Measurements from ENCODE around the gene PREP. TPM values are rescaled to one million over a fixed set of nuclear protein-coding genes. Genes with fewer than 3 reads are reported as not detected.
"Not testable (repeated sequence)": the region's sequence is repeated elsewhere in the genome, so short reads cannot be mapped to it uniquely, and the experiment has no call there.

The PREP gene
- total RNA-seq, 1 donor from 2014 or later: 18.0 TPM

- no peak for DNase-seq (ENCODE audit: low read depth)
- TF ChIP-seq, protein P1, sequence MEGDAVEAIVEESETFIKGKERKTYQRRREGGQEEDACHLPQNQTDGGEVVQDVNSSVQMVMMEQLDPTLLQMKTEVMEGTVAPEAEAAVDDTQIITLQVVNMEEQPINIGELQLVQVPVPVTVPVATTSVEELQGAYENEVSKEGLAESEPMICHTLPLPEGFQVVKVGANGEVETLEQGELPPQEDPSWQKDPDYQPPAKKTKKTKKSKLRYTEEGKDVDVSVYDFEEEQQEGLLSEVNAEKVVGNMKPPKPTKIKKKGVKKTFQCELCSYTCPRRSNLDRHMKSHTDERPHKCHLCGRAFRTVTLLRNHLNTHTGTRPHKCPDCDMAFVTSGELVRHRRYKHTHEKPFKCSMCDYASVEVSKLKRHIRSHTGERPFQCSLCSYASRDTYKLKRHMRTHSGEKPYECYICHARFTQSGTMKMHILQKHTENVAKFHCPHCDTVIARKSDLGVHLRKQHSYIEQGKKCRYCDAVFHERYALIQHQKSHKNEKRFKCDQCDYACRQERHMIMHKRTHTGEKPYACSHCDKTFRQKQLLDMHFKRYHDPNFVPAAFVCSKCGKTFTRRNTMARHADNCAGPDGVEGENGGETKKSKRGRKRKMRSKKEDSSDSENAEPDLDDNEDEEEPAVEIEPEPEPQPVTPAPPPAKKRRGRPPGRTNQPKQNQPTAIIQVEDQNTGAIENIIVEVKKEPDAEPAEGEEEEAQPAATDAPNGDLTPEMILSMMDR (IDR thresholded peaks at IDR 0.05; ENCODE audit: insufficient read depth, low read length, poor library complexity, severe bottlenecking): no peak
These were observed 54.0 kb downstream of the PREP start for GRCh38 chr6:105348897-105349296.

GRCh38 chr6:105346052-105346451, 56.8 kb downstream of the PREP start:
- no peaks in the 10 kb centered on the region for H3K36me3 ChIP-seq (ENCODE audit: control insufficient read depth, insufficient read depth, low read length)
- no peak overlapping the region for H3K4me3 ChIP-seq (ENCODE audit: low read depth, low read length)
- H3K27me3 ChIP-seq (ENCODE audit: control insufficient read depth, insufficient read depth, low read length): no peaks in the 10 kb centered on the region
- peak; percentile 52 for DNase-seq (ENCODE audit: low read depth)
- TF ChIP-seq, protein P1 (IDR thresholded peaks at IDR 0.05; ENCODE audit: insufficient read depth, low read length, poor library complexity, severe bottlenecking): no peak

More at GRCh38 chr6:105348897-105349296, 54.0 kb downstream of the PREP start:
- no peak overlapping the region for H3K4me3 ChIP-seq (ENCODE audit: low read depth, low read length)
- H3K36me3 ChIP-seq (ENCODE audit: control insufficient read depth, insufficient read depth, low read length): no peaks in the 10 kb centered on the region
- no peaks in the 10 kb centered on the region for H3K27me3 ChIP-seq (ENCODE audit: control insufficient read depth, insufficient read depth, low read length)

DNA sequence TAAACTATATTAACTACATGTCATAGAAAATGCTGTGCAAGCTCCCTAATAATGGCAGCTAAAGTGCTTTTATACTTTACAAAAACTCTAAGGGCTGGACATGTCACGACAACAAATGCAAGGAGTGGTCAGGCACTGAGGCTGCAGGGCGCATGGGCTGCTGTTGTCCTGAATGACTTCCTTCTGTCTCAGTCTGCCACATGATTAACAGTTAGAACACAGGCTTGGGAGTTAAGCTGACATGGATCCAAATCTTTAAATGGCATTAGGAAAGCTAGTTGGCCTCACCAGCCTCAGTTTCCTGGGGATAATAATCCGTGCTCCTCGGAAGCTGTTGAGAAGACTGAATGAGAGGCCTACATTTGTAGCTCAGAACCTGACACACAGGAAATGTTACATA, 57.4 kb downstream of the PREP start:
- no peak overlapping the region for H3K4me3 ChIP-seq (ENCODE audit: low read depth, low read length)
- DNase-seq (ENCODE audit: low read depth): no peak
- H3K36me3 ChIP-seq (ENCODE audit: control insufficient read depth, insufficient read depth, low read length): no peaks in the 10 kb centered on the region
- TF ChIP-seq, protein P1 (IDR thresholded peaks at IDR 0.05; ENCODE audit: insufficient read depth, low read length, poor library complexity, severe bottlenecking): no peak
- no peaks in the 10 kb centered on the region for H3K27me3 ChIP-seq (ENCODE audit: control insufficient read depth, insufficient read depth, low read length)

- TF ChIP-seq, protein P1 (IDR thresholded peaks at IDR 0.05; ENCODE audit: insufficient read depth, low read length, poor library complexity, severe bottlenecking): no peak
- H3K4me3 ChIP-seq (ENCODE audit: low read depth, low read length): no peak overlapping the region
- no peaks in the 10 kb centered on the region for H3K27me3 ChIP-seq (ENCODE audit: control insufficient read depth, insufficient read depth, low read length)
- no peaks in the 10 kb centered on the region for H3K36me3 ChIP-seq (ENCODE audit: control insufficient read depth, insufficient read depth, low read length)
- no peak for DNase-seq (ENCODE audit: low read depth)
These were observed 58.0 kb downstream of the PREP start for GRCh38 chr6:105344881-105345370.

- H3K36me3 ChIP-seq (ENCODE audit: control insufficient read depth, insufficient read depth, low read length); H3K27me3 ChIP-seq (ENCODE audit: control insufficient read depth, insufficient read depth, low read length); DNase-seq (ENCODE audit: low read depth); H3K4me3 ChIP-seq (ENCODE audit: low read depth, low read length): not testable (repeated sequence)
These were observed 64.4 kb downstream of the PREP start for GRCh38 chr6:105338350-105338983.

DNA sequence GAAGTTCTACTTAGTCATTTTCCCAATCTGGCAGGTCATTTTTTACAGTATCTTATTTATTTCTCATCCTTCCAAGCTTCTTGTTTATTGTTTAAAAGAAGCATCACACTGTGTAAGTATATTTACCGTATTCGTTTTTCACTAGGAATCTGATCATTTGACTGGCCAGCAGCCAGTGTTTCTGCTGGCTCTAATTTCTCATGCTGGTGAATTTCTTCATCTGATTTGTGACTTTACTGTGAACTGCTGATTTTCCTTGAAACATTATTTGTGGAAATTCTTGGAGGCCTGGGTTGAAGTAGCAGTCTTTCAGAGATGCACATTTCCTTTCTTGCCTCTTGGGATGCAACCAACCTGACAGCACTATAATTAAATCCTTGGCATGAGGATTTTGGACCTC, 65.9 kb downstream of the PREP start:
- TF ChIP-seq, protein P1 (IDR thresholded peaks at IDR 0.05; ENCODE audit: insufficient read depth, low read length, poor library complexity, severe bottlenecking): no peak
- DNase-seq (ENCODE audit: low read depth): no peak
- no peaks in the 10 kb centered on the region for H3K27me3 ChIP-seq (ENCODE audit: control insufficient read depth, insufficient read depth, low read length)
- H3K36me3 ChIP-seq (ENCODE audit: control insufficient read depth, insufficient read depth, low read length): no peaks in the 10 kb centered on the region
- no peak overlapping the region for H3K4me3 ChIP-seq (ENCODE audit: low read depth, low read length)
